ENCODE data around the gene ACVR2A. TPM values are rescaled to one million over a fixed set of nuclear protein-coding genes. Genes with fewer than 3 reads are reported as not detected.

ACVR2A gene
- total RNA-seq, 1 donor from 2014 or later: 22.7 TPM

DNA sequence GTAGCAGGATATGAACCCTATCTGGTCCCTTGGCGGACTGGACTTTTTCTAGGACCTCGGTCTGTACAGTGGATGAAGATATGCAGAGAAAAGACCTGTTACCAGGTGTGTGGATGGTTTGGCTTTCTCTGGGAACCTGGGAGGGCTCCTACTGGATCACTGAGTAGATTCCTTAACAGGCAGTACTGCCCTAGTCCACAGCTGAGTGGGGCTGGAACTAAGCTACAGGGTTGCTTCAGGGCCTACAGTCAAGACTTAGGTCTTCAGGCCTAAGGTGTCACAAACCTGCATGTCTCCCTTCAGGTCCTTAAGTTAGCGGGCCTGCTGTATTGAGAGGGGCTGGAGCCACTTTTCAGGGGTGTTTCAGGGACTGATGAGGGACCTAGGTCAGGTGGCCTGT lies 132.8 kb downstream of the ACVR2A start:
- no peaks in the 10 kb centered on the region for H3F3A ChIP-seq (ENCODE audit: low read depth)
- H3K4me3 ChIP-seq: no peak overlapping the region
- no peaks in the 10 kb centered on the region for H3K36me3 ChIP-seq
- H3K4me2 ChIP-seq: no peak overlapping the region
- DNase-seq (ENCODE audit: low spot score): no peak
- H3K9me3 ChIP-seq (ENCODE audit: low read depth): peaks cover 3% of the 10 kb centered on the region
- peaks cover 25% of the 10 kb centered on the region for H3K9me3 Mint-ChIP-seq
- H3K4me1 ChIP-seq: peaks cover 8% of the 10 kb centered on the region
- H4K20me1 ChIP-seq (ENCODE audit: low read depth): peaks cover 36% of the 10 kb centered on the region
- no peaks in the 10 kb centered on the region for H3K4me1 Mint-ChIP-seq
- TF ChIP-seq EZH2phosphoT487 (IDR thresholded peaks at IDR 0.05) (no peak), EZH2 (IDR thresholded peaks at IDR 0.05) (no peak)
- TF ChIP-seq, protein P1, sequence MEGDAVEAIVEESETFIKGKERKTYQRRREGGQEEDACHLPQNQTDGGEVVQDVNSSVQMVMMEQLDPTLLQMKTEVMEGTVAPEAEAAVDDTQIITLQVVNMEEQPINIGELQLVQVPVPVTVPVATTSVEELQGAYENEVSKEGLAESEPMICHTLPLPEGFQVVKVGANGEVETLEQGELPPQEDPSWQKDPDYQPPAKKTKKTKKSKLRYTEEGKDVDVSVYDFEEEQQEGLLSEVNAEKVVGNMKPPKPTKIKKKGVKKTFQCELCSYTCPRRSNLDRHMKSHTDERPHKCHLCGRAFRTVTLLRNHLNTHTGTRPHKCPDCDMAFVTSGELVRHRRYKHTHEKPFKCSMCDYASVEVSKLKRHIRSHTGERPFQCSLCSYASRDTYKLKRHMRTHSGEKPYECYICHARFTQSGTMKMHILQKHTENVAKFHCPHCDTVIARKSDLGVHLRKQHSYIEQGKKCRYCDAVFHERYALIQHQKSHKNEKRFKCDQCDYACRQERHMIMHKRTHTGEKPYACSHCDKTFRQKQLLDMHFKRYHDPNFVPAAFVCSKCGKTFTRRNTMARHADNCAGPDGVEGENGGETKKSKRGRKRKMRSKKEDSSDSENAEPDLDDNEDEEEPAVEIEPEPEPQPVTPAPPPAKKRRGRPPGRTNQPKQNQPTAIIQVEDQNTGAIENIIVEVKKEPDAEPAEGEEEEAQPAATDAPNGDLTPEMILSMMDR (IDR thresholded peaks at IDR 0.05): no peak
- peaks cover 90% of the 10 kb centered on the region for H3K79me2 ChIP-seq (ENCODE audit: low read depth)
- no peak overlapping the region for H3K27ac Mint-ChIP-seq
- no peaks in the 10 kb centered on the region for H3K27me3 ChIP-seq
- H3K27me3 Mint-ChIP-seq (ENCODE audit: insufficient read depth, low read depth): no peaks in the 10 kb centered on the region
- no peak overlapping the region for H3K4me3 Mint-ChIP-seq
- no peak overlapping the region for H3K9ac ChIP-seq
- H3K36me3 Mint-ChIP-seq: peaks cover 29% of the 10 kb centered on the region
- no peak overlapping the region for H2AFZ ChIP-seq (replicated peaks)
- no peak overlapping the region for H3K27ac ChIP-seq

Small RNA genes within 50 kb of the gene (small RNA-seq; reads per million reads assigned to genes)
- gene RNU6-1275P: not detected

Other genes with a start within 250 kb of the ACVR2A start
- gene ORC4, start 175.7 kb downstream of the ACVR2A start, total RNA-seq (ENCODE audit: low replicate concordance): 165 and 314 TPM in 2 replicates
- 32.0 and 38.8 TPM in 2 replicates for gene MBD5, start 176.1 kb downstream of the ACVR2A start, total RNA-seq (ENCODE audit: low replicate concordance)

Data from neural progenitor cell (in vitro differentiated cells).